ENCODE results near the gene ZMYND8. TPM values are rescaled to one million over a fixed set of nuclear protein-coding genes. Genes with fewer than 3 reads are reported as not detected.
"Not testable (repeated sequence)": the region's sequence is repeated elsewhere in the genome, so short reads cannot be mapped to it uniquely, and the experiment has no call there.

Gene ZMYND8
- total RNA-seq, 3 donors from 2014 or later = 62.1 to 64.9 (median 62.1) TPM

DNA sequence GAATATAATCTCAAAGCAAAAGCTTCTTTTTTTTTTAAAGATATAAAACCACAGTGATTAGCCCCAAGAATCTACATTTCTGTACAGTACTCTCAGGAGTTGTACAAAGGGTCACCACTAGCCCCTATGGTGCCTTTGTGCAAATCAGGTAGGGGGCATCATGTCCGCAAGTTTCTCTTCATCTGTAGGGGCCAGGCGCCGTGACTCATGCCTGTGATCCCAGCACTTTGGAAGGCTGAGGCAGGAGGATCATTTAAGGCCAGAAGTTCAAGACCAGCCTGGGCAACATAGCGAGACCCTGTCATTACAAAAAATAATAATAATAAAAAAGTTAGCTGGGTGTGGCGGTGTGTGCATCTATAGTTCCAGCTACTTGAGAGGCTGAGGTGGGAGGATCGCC lies 63.9 kb downstream of the ZMYND8 start:
- intact Hi-C loops (cut with DNase I, micrococcal nuclease) = no loop called here
- H3K4me3 ChIP-seq = no peak overlapping the region
- DNase-seq = no peak
- no peak for ATAC-seq
- no peaks in the 10 kb centered on the region for H3K36me3 ChIP-seq (ENCODE audit: low read depth)
- H3K4me1 ChIP-seq (ENCODE audit: low read depth) = no peaks in the 10 kb centered on the region
- TF ChIP-seq CTCF (IDR thresholded peaks at IDR 0.05) = no peak
- no peaks in the 10 kb centered on the region for H3K9me3 ChIP-seq

DNA sequence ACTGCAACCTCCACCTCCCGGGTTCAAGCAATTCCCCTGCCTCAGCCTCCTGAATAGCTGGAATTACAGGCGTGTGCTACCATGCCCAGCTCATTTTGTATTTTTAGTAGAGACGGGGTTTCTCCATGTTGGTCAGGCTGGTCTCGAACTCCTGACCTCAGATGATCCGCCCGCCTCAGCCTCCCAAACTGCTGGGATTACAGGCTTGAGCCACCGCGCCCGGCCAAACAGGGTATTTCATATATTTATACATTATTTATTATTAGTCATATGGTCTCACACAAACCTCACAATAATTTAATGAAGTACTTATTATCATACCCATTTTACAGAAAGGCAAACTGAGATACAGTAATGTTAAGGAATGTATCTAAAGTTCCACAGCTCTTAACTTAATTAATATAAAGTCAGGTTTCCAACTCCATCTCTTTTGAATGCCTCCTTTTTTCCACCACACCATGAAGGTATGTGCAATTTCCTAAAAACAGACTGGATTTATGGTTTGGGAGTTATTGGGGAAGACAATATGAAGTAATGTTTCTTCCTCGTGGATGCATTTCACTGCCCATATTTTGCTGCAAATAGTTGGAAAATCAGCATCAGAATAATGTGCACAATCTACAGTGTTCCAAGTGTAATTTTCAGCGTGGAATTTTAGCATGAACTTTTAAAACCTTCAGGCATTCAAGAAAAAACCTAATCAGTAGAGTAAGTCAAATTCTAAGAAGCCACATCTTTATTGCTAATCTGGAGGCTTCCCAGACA lies 65.7 kb downstream of the ZMYND8 start:
- intact Hi-C loops (cut with DNase I, micrococcal nuclease) = no loop called here
- no peak for ATAC-seq
- Histone ChIP-seq H3K4me1 (ENCODE audit: low read depth) (no peaks in the 10 kb centered on the region), H3K9me3 (no peaks in the 10 kb centered on the region), H3K36me3 (ENCODE audit: low read depth) (no peaks in the 10 kb centered on the region), H3K4me3 (no peak overlapping the region)
- no peak for DNase-seq
- no peak for TF ChIP-seq CTCF (IDR thresholded peaks at IDR 0.05)

GRCh38 chr20:47290008-47290407 lies 66.5 kb downstream of the ZMYND8 start:
- no peak for ATAC-seq
- TF ChIP-seq CTCF (IDR thresholded peaks at IDR 0.05) = no peak
- Histone ChIP-seq H3K36me3 (ENCODE audit: low read depth) (no peaks in the 10 kb centered on the region), H3K4me3 (no peak overlapping the region), H3K9me3 (no peaks in the 10 kb centered on the region), H3K4me1 (ENCODE audit: low read depth) (no peaks in the 10 kb centered on the region)
- no peak for DNase-seq
- intact Hi-C loops (cut with DNase I, micrococcal nuclease) = no loop called here

- no peaks in the 10 kb centered on the region for H3K36me3 ChIP-seq (ENCODE audit: low read depth)
- no peak for TF ChIP-seq CTCF (IDR thresholded peaks at IDR 0.05)
- H3K4me3 ChIP-seq = no peak overlapping the region
- H3K9me3 ChIP-seq = no peaks in the 10 kb centered on the region
- no peaks in the 10 kb centered on the region for H3K4me1 ChIP-seq (ENCODE audit: low read depth)
- intact Hi-C loops (cut with DNase I, micrococcal nuclease) = no loop called here
- DNase-seq = no peak
- ATAC-seq = no peak
Observed at GRCh38 chr20:47289096-47289495, 67.4 kb downstream of the ZMYND8 start.

DNA sequence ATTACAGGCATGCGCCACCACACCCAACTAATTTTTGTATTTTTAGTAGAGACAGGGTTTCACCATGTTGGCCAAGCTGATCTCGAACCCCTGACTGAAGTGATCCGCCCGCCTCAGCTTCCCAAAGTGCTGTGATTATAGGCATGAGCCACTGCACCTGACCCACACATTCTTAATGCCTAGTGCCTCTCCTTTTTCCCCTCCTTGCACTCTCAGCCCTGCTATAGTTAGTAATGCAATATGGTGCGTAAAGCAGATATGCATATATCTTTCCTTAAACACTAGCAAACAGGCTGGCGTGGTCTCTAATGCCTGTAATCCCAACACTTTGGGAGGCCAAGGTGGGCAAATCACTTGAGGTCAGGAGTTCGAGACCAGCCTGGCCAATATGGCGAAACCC lies 68.0 kb downstream of the ZMYND8 start:
- H3K36me3 ChIP-seq (ENCODE audit: low read depth); ATAC-seq; DNase-seq; H3K4me3 ChIP-seq; H3K4me1 ChIP-seq (ENCODE audit: low read depth); H3K9me3 ChIP-seq; intact Hi-C loops (cut with DNase I, micrococcal nuclease): not testable (repeated sequence)

DNA sequence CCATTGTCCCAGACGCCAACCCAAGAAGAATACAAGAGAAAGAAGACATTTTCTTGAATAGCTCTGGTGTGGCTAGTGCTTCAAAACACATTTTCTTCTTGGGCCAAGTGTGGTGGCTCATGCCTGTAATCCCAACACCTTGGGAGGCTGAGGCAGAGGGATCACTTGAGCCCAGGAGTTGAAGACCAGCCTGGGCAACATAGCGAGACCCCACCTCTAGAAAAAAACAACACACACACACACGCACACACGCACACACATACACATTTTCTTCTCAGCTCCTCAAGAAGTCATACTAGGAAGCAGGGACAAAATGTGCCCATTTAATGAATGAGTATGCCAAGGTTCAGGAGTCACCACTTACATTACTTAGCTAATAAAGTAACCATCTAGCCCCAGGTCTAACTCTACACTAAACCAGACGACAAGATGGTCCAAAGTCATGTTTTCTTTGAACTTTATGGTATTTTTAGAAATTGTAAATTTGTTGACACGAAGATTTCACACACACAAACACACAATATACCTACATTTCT lies 68.8 kb downstream of the ZMYND8 start:
- no peak for TF ChIP-seq CTCF (IDR thresholded peaks at IDR 0.05)
- intact Hi-C loops (cut with DNase I, micrococcal nuclease) = no loop called here
- no peak for ATAC-seq
- H3K9me3 ChIP-seq = no peaks in the 10 kb centered on the region
- no peaks in the 10 kb centered on the region for H3K4me1 ChIP-seq (ENCODE audit: low read depth)
- no peak overlapping the region for H3K4me3 ChIP-seq
- no peak for DNase-seq
- peaks cover 6% of the 10 kb centered on the region for H3K36me3 ChIP-seq (ENCODE audit: low read depth)
